Measurements from ENCODE around the gene BTBD9.

The BTBD9 gene

GRCh38 chr6:38236631-38237030, 403.1 kb downstream of the BTBD9 start:
- DNase-seq (ENCODE audit: low spot score) = no peak

GRCh38 chr6:38234934-38235682, 404.6 kb downstream of the BTBD9 start:
- no peak for DNase-seq (ENCODE audit: low spot score)

- no peak for DNase-seq (ENCODE audit: low spot score)
These were observed 405.6 kb downstream of the BTBD9 start for GRCh38 chr6:38234141-38234540.

- DNase-seq (ENCODE audit: low spot score) = no peak
These were observed 406.5 kb downstream of the BTBD9 start for GRCh38 chr6:38233161-38233791.

GRCh38 chr6:38225766-38226165, 414.0 kb downstream of the BTBD9 start:
- no peak for DNase-seq (ENCODE audit: low spot score)

GRCh38 chr6:38221251-38221650, 418.5 kb downstream of the BTBD9 start:
- DNase-seq (ENCODE audit: low spot score) = no peak

GRCh38 chr6:38220069-38220723, 419.5 kb downstream of the BTBD9 start:
- DNase-seq (ENCODE audit: low spot score) = no peak

GRCh38 chr6:38218235-38218634, 421.5 kb downstream of the BTBD9 start:
- DNase-seq (ENCODE audit: low spot score) = no peak

- DNase-seq (ENCODE audit: low spot score) = no peak
These were observed 423.3 kb downstream of the BTBD9 start for GRCh38 chr6:38216451-38216850.

GRCh38 chr6:38215651-38216311, 423.9 kb downstream of the BTBD9 start:
- no peak for DNase-seq (ENCODE audit: low spot score)

- DNase-seq (ENCODE audit: low spot score) = no peak
These were observed 424.5 kb downstream of the BTBD9 start for GRCh38 chr6:38215225-38215624.

- DNase-seq (ENCODE audit: low spot score) = no peak
These were observed 425.6 kb downstream of the BTBD9 start for GRCh38 chr6:38214159-38214558.

- no peak for DNase-seq (ENCODE audit: low spot score)
These were observed 426.5 kb downstream of the BTBD9 start for GRCh38 chr6:38213251-38213658.

GRCh38 chr6:38212579-38212978, 427.1 kb downstream of the BTBD9 start:
- no peak for DNase-seq (ENCODE audit: low spot score)

GRCh38 chr6:38212116-38212515, 427.6 kb downstream of the BTBD9 start:
- DNase-seq (ENCODE audit: low spot score) = no peak

GRCh38 chr6:38209371-38210260, 430.1 kb downstream of the BTBD9 start:
- no peak for DNase-seq (ENCODE audit: low spot score)

- DNase-seq (ENCODE audit: low spot score) = no peak
These were observed 431.7 kb downstream of the BTBD9 start for GRCh38 chr6:38208028-38208427.

- DNase-seq (ENCODE audit: low spot score) = no peak
These were observed 432.4 kb downstream of the BTBD9 start for GRCh38 chr6:38207375-38207774.

- DNase-seq (ENCODE audit: low spot score) = no peak
These were observed 441.5 kb downstream of the BTBD9 start for GRCh38 chr6:38198219-38198618.

- no peak for DNase-seq (ENCODE audit: low spot score)
These were observed 444.6 kb downstream of the BTBD9 start for GRCh38 chr6:38195113-38195635.

GRCh38 chr6:38194589-38194988, 445.1 kb downstream of the BTBD9 start:
- no peak for DNase-seq (ENCODE audit: low spot score)

GRCh38 chr6:38194282-38194572, 445.5 kb downstream of the BTBD9 start:
- DNase-seq (ENCODE audit: low spot score) = no peak

Data from SW480 (cell line).